ENCODE data around the gene CPPED1. TPM values are rescaled to one million over a fixed set of nuclear protein-coding genes. Genes with fewer than 3 reads are reported as not detected.

CPPED1 gene
- total and polyA plus RNA-seq, 2 donors (not counting 1 experiment from before 2014, with no cell fraction given), result 7.4 to 19.8 TPM

DNA sequence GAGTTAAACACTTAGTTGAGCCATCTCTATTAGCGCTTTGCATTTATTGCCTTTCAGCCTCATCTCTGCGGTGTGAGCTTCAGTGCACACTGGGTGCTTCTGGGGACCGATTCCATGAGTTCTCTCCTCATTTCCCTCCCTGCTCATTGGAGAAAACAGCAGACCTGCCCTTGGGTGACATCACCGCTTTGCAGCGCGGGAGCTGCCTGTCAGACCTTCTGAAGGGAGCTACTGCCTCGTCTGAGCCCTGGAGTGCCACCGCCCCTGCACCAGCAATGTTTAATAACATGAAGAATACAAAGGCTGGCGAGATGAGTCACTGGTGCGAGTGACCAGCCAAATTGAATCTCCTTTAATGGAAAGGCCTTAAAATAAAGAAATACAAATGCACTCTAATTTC is 30.2 kb upstream of the CPPED1 start:
- Histone ChIP-seq H3K4me3 (replicated peaks in 1 of 4; ENCODE audit: control extremely low read depth in 1 of 4, insufficient read depth in 1 of 4, low read depth in 3 of 4, low read length in 4 of 4) (no peak overlapping the region), H4K20me1 (ENCODE audit: control insufficient read depth, extremely low read depth, insufficient read depth, low read length) (no peaks in the 10 kb centered on the region), H3K9ac (ENCODE audit: insufficient read depth, low read length) (no peak overlapping the region), H3K27me3 (ENCODE audit: control insufficient read depth, insufficient read depth, low read length) (no peaks in the 10 kb centered on the region), H3K36me3 (ENCODE audit: control insufficient read depth, insufficient read depth, low read length) (no peaks in the 10 kb centered on the region), H3K4me1 (ENCODE audit: control insufficient read depth, extremely low read depth, insufficient read depth, low read length) (no peaks in the 10 kb centered on the region), H3K79me2 (ENCODE audit: control insufficient read depth, insufficient read depth, low read length) (no peaks in the 10 kb centered on the region), H3K4me2 (ENCODE audit: extremely low read depth, insufficient read depth, low read length) (no peak overlapping the region), H3K9me3 (ENCODE audit: control insufficient read depth, insufficient read depth, low read depth, low read length) (no peaks in the 10 kb centered on the region), H2AFZ (ENCODE audit: low read length) (no peak overlapping the region), H3K27ac (ENCODE audit: insufficient read depth, low read length) (no peak overlapping the region)
- no peak for TF ChIP-seq EZH2 (IDR thresholded peaks at IDR 0.05; ENCODE audit: low read length, missing control alignments)
- TF ChIP-seq, protein P1, sequence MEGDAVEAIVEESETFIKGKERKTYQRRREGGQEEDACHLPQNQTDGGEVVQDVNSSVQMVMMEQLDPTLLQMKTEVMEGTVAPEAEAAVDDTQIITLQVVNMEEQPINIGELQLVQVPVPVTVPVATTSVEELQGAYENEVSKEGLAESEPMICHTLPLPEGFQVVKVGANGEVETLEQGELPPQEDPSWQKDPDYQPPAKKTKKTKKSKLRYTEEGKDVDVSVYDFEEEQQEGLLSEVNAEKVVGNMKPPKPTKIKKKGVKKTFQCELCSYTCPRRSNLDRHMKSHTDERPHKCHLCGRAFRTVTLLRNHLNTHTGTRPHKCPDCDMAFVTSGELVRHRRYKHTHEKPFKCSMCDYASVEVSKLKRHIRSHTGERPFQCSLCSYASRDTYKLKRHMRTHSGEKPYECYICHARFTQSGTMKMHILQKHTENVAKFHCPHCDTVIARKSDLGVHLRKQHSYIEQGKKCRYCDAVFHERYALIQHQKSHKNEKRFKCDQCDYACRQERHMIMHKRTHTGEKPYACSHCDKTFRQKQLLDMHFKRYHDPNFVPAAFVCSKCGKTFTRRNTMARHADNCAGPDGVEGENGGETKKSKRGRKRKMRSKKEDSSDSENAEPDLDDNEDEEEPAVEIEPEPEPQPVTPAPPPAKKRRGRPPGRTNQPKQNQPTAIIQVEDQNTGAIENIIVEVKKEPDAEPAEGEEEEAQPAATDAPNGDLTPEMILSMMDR (conservative IDR thresholded peaks at IDR 0.05 in 1 of 2, IDR thresholded peaks at IDR 0.05 in 1 of 2; ENCODE audit: low read depth in 1 of 2, low read length in 2 of 2), result no peak
- peak in 1 of 2 donors; percentile 51 for DNase-seq (ENCODE audit: low read depth in 2 of 2)

DNA sequence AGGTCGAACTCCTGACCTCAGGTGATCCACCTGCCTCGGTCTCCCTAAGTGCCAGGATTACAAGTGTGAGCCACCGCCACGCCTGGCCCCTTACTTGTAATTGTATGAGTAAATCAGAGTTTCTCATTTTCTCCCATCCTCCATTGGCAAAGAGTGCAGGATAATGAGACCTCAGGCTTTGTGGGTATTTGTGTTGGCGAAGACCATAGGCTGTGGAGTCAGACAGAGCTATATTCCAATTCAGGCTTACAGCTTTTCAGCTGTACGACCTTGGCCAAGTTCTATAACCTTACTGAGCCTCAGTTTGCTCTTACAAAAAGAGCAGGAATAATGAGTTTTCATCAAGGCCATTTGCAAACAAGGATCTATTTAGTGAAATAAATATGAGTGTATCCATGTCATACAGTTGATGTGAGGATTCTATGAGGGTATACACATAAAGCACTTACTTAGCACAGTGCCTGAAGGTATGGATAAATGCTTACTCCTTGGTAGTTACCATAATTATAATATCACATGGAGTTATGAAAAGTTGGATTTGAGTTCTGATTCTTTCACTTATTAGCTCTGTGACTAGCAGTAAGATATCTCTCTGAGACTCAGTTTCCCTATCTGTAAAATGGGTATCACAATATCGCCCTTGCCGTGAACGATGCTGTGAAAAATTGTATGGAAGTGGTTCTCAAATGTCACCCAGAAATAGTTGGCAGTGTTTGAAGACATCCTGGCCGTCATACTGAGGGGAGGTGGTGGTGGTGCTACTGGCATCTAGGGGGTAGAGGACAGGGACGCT is 25.6 kb upstream of the CPPED1 start:
- Histone ChIP-seq H3K4me2 (ENCODE audit: extremely low read depth, insufficient read depth, low read length) (no peak overlapping the region), H3K79me2 (ENCODE audit: control insufficient read depth, insufficient read depth, low read length) (no peaks in the 10 kb centered on the region), H3K4me1 (ENCODE audit: control insufficient read depth, extremely low read depth, insufficient read depth, low read length) (no peaks in the 10 kb centered on the region), H3K9me3 (ENCODE audit: control insufficient read depth, insufficient read depth, low read depth, low read length) (no peaks in the 10 kb centered on the region), H3K9ac (ENCODE audit: insufficient read depth, low read length) (no peak overlapping the region), H4K20me1 (ENCODE audit: control insufficient read depth, extremely low read depth, insufficient read depth, low read length) (no peaks in the 10 kb centered on the region), H3K4me3 (replicated peaks in 1 of 4; ENCODE audit: control extremely low read depth in 1 of 4, insufficient read depth in 1 of 4, low read depth in 3 of 4, low read length in 4 of 4) (no peak overlapping the region), H3K36me3 (ENCODE audit: control insufficient read depth, insufficient read depth, low read length) (no peaks in the 10 kb centered on the region), H2AFZ (ENCODE audit: low read length) (no peak overlapping the region), H3K27me3 (ENCODE audit: control insufficient read depth, insufficient read depth, low read length) (no peaks in the 10 kb centered on the region), H3K27ac (ENCODE audit: insufficient read depth, low read length) (no peak overlapping the region)
- DNase-seq (ENCODE audit: low read depth in 2 of 2), result no peak
- no peak for TF ChIP-seq EZH2 (IDR thresholded peaks at IDR 0.05; ENCODE audit: low read length, missing control alignments)
- TF ChIP-seq, protein P1 (conservative IDR thresholded peaks at IDR 0.05 in 1 of 2, IDR thresholded peaks at IDR 0.05 in 1 of 2; ENCODE audit: low read depth in 1 of 2, low read length in 2 of 2), result no peak

DNA sequence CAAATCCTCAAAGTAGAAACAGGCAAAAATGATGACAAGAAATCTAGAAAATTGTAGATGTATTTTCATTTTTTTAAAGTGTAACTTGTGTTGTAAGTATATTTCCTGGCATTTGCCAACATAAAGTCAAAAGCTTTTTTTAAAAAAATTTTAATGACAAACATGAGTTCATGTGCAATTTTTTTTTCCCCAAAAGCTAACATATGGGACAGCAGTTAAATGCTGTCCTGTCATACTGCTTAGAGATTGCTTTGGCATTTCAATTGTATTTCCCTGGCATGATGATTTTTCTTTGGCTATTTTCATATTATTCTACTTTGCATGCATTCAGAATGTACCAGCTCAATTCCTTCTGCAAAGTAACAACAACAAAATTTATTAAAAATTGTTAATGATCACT is 24.5 kb upstream of the CPPED1 start:
- H3K27me3 ChIP-seq (ENCODE audit: control insufficient read depth, insufficient read depth, low read length), result no peaks in the 10 kb centered on the region
- no peaks in the 10 kb centered on the region for H4K20me1 ChIP-seq (ENCODE audit: control insufficient read depth, extremely low read depth, insufficient read depth, low read length)
- no peak overlapping the region for H3K4me2 ChIP-seq (ENCODE audit: extremely low read depth, insufficient read depth, low read length)
- no peak overlapping the region for H3K27ac ChIP-seq (ENCODE audit: insufficient read depth, low read length)
- DNase-seq (ENCODE audit: low read depth in 2 of 2), result no peak
- no peaks in the 10 kb centered on the region for H3K79me2 ChIP-seq (ENCODE audit: control insufficient read depth, insufficient read depth, low read length)
- H3K36me3 ChIP-seq (ENCODE audit: control insufficient read depth, insufficient read depth, low read length), result no peaks in the 10 kb centered on the region
- H3K9ac ChIP-seq (ENCODE audit: insufficient read depth, low read length), result no peak overlapping the region
- no peaks in the 10 kb centered on the region for H3K4me1 ChIP-seq (ENCODE audit: control insufficient read depth, extremely low read depth, insufficient read depth, low read length)
- no peaks in the 10 kb centered on the region for H3K9me3 ChIP-seq (ENCODE audit: control insufficient read depth, insufficient read depth, low read depth, low read length)
- H2AFZ ChIP-seq (ENCODE audit: low read length), result no peak overlapping the region
- no peak overlapping the region for H3K4me3 ChIP-seq (replicated peaks in 1 of 4; ENCODE audit: control extremely low read depth in 1 of 4, insufficient read depth in 1 of 4, low read depth in 3 of 4, low read length in 4 of 4)
- no peak for TF ChIP-seq EZH2 (IDR thresholded peaks at IDR 0.05; ENCODE audit: low read length, missing control alignments)
- TF ChIP-seq, protein P1 (conservative IDR thresholded peaks at IDR 0.05 in 1 of 2, IDR thresholded peaks at IDR 0.05 in 1 of 2; ENCODE audit: low read depth in 1 of 2, low read length in 2 of 2), result no peak

All from fibroblast of lung (primary cell).